Panc1 (cell line): Measurements from ENCODE around the gene SARDH. TPM values are rescaled to one million over a fixed set of nuclear protein-coding genes. Genes with fewer than 3 reads are reported as not detected.

Experiments used
- ATAC-seq: fragments of 200-7000 bp; cut with Tn5 transposase; 2 replicates; pipeline ENCODE4 v1.9.1; 2020; ENCODE audit warnings: mild to moderate bottlenecking, moderate library complexity
- BruUV-seq: library from RNA; stranded (reverse); fragments of 400-500 nt; replicated peaks from 2 replicates; lab custom pipeline; 2021; lab: Mats Ljungman, UMichigan
- CTCF ChIA-PET: fragments of 300-600 bp; sonication (Branson Sonifier 250); formaldehyde crosslinking; loops from one replicate; lab custom pipeline; 2022; ENCODE audit warnings: antibody characterized with exemption; lab: Charles Lee
- POLR2A ChIA-PET: fragments of 300-600 bp; sonication (Branson Sonifier 250); formaldehyde crosslinking; loops from one replicate; lab custom pipeline; 2022; ENCODE audit warnings: antibody characterized with exemption; lab: Charles Lee
- DNase-seq: peaks from one replicate; pipeline ENCODE4 v3.0.0-alpha.2; 2010; ENCODE audit warnings: low read depth, low spot score
- H3K27ac ChIP-seq: 2 replicates; pipeline ENCODE4 v1.5.1; 2011; ENCODE audit warnings: mild to moderate bottlenecking, low read length, inconsistent platforms
- H3K27me3 ChIP-seq: fragments of 200-500 bp; sonication (Bioruptor generic); 2 replicates; pipeline ENCODE4 v1.6.0; 2014; ENCODE audit warnings: low read length, inconsistent platforms; ENCODE audit not compliant: control insufficient read depth, insufficient read depth
- H3K36me3 ChIP-seq: fragments of 200-500 bp; sonication (Bioruptor generic); 2 replicates; pipeline ENCODE4 v1.5.1; 2014; ENCODE audit warnings: inconsistent platforms, mild to moderate bottlenecking, low read length, moderate library complexity; ENCODE audit not compliant: control insufficient read depth, insufficient read depth
- H3K4me1 ChIP-seq: 2 replicates; pipeline ENCODE4 v1.5.1; 2011; ENCODE audit warnings: inconsistent platforms, mild to moderate bottlenecking, low read length, moderate library complexity; ENCODE audit not compliant: control insufficient read depth, insufficient read depth
- H3K4me3 ChIP-seq, 2 experiments: 2 replicates each; pipeline ENCODE4 v1.5.1; 2011 to 2012; ENCODE audit warnings: low read depth in 2 of 2, low read length in 2 of 2, mild to moderate bottlenecking in 2 of 2, inconsistent platforms in 1 of 2, moderate library complexity in 1 of 2
- H3K9me3 ChIP-seq: fragments of 200-500 bp; sonication (Bioruptor generic); 2 replicates; pipeline ENCODE4 v1.5.1; 2014; ENCODE audit warnings: low read depth, mild to moderate bottlenecking, inconsistent platforms, low read length, moderate library complexity; ENCODE audit not compliant: control insufficient read depth, insufficient read depth
- POLR2AphosphoS5 ChIP-seq: IDR thresholded peaks from 2 replicates; pipeline ENCODE4 v1.6.1; 2012; ENCODE audit warnings: mild to moderate bottlenecking, low read depth, low read length, moderate library complexity
- SIN3A ChIP-seq: IDR thresholded peaks from 2 replicates; pipeline ENCODE4 v1.6.1; 2012; ENCODE audit warnings: low read depth, mild to moderate bottlenecking, low read length, moderate library complexity, borderline replicate concordance; ENCODE audit not compliant: insufficient read depth
- TCF7L2 ChIP-seq: IDR thresholded peaks from 2 replicates; pipeline ENCODE4 v1.6.1; 2011; ENCODE audit warnings: mild to moderate bottlenecking, low read depth, low read length, inconsistent platforms
- in situ Hi-C: cut with HindIII; loops from 2 replicates; pipeline ENCODE4 v1.10.0; 2016; ENCODE audit warnings: low sequenced_read_pairs, low pct_unique_long_range_greater_than_20kb
- intact Hi-C: fragments of 100-400 bp; cut with micrococcal nuclease; formaldehyde crosslinking; loops from one replicate; pipeline ENCODE4 v1.10.0; 2022; ENCODE audit not compliant: unreplicated experiment
- total RNA-seq: library from RNA; stranded (reverse); gene quantifications from one replicate; pipeline ENCODE4 v1.2.1, GENCODE V29; 2021; ENCODE audit not compliant: unreplicated experiment
- TF ChIP-seq, protein P1 (sequence below): fragments of 450-650 bp; IDR thresholded peaks from 2 replicates; pipeline ENCODE4 v1.5.1; 2017; ENCODE audit warnings: mild to moderate bottlenecking
- TF ChIP-seq, protein P2 (sequence below), 2 experiments: IDR thresholded peaks; 2 replicates each; pipeline ENCODE4 v1.6.1; 2011 to 2012; ENCODE audit warnings: low read depth in 2 of 2, control low read depth in 1 of 2, low read length in 1 of 2, mild to moderate bottlenecking in 1 of 2, moderate library complexity in 1 of 2; ENCODE audit not compliant: insufficient read depth in 1 of 2

Gene SARDH
- total RNA-seq, 1 experiment from 2014 or later: 0.13 TPM

DNA sequence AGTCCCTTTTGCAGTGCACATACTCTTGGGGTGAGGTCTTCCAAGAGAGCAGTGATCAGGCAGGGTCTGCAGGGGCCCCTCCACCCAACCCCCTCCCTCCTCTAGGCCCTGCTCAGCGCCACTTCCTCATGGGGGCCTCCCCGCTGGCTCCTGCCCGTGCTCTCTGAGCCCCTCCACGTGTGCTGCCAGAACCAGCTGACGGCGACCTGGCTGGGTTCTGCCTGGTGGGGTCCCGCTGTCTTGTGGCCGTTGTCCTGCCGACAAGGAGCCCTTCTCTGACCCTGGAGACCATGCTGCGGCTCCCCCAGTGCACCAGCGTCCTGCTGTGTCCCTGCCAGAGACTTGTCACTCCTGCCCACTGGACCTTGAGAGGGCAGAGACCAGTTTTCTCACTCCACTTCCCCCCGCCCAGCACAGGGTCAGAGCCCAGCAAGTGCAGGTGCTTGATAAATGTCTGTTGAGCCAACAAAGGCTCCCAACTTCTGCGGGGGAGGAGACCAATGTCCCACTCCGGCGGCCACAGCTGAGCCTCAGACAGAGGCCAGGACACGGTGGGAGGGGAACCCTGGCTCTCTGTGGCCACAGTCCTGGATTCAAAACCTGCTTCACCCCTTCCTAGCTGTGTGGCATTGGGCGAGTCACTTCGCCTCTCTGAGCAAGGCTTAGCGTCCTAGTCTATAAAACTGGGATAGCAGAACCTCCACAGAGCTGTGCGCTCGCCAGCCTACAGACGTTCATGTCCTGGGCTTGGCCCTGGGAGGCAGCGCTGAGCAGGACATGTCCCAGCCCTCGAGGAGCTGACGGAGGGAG lies 24.8 kb downstream of the SARDH start:
- TF ChIP-seq, protein P1, sequence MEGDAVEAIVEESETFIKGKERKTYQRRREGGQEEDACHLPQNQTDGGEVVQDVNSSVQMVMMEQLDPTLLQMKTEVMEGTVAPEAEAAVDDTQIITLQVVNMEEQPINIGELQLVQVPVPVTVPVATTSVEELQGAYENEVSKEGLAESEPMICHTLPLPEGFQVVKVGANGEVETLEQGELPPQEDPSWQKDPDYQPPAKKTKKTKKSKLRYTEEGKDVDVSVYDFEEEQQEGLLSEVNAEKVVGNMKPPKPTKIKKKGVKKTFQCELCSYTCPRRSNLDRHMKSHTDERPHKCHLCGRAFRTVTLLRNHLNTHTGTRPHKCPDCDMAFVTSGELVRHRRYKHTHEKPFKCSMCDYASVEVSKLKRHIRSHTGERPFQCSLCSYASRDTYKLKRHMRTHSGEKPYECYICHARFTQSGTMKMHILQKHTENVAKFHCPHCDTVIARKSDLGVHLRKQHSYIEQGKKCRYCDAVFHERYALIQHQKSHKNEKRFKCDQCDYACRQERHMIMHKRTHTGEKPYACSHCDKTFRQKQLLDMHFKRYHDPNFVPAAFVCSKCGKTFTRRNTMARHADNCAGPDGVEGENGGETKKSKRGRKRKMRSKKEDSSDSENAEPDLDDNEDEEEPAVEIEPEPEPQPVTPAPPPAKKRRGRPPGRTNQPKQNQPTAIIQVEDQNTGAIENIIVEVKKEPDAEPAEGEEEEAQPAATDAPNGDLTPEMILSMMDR: no peak
- TF ChIP-seq SIN3A: no peak
- TF ChIP-seq, protein P2, sequence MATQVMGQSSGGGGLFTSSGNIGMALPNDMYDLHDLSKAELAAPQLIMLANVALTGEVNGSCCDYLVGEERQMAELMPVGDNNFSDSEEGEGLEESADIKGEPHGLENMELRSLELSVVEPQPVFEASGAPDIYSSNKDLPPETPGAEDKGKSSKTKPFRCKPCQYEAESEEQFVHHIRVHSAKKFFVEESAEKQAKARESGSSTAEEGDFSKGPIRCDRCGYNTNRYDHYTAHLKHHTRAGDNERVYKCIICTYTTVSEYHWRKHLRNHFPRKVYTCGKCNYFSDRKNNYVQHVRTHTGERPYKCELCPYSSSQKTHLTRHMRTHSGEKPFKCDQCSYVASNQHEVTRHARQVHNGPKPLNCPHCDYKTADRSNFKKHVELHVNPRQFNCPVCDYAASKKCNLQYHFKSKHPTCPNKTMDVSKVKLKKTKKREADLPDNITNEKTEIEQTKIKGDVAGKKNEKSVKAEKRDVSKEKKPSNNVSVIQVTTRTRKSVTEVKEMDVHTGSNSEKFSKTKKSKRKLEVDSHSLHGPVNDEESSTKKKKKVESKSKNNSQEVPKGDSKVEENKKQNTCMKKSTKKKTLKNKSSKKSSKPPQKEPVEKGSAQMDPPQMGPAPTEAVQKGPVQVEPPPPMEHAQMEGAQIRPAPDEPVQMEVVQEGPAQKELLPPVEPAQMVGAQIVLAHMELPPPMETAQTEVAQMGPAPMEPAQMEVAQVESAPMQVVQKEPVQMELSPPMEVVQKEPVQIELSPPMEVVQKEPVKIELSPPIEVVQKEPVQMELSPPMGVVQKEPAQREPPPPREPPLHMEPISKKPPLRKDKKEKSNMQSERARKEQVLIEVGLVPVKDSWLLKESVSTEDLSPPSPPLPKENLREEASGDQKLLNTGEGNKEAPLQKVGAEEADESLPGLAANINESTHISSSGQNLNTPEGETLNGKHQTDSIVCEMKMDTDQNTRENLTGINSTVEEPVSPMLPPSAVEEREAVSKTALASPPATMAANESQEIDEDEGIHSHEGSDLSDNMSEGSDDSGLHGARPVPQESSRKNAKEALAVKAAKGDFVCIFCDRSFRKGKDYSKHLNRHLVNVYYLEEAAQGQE (IDR thresholded peaks at IDR 0.05; ENCODE audit: insufficient read depth in 1 of 2, low read depth in 2 of 2, low read length in 1 of 2): no peak
- no peak for TF ChIP-seq POLR2AphosphoS5
- no peak for TF ChIP-seq TCF7L2
- ATAC-seq: no peak
- Histone ChIP-seq H3K4me1 (no peaks in the 10 kb centered on the region; the same call in 1 of the 2 replicates), H3K9me3 (no peaks in the 10 kb centered on the region), H3K27me3 (no peaks in the 10 kb centered on the region), H3K36me3 (no peaks in the 10 kb centered on the region), H3K4me3 (no peak overlapping the region), H3K27ac (no peak overlapping the region)
- intact Hi-C loops (no loop called here), in situ Hi-C loops (no loop called here)
- no TSS peak for BruUV-seq
- POLR2A ChIA-PET: no interaction called here
- DNase-seq: no peak
- CTCF ChIA-PET: no interaction called here

DNA sequence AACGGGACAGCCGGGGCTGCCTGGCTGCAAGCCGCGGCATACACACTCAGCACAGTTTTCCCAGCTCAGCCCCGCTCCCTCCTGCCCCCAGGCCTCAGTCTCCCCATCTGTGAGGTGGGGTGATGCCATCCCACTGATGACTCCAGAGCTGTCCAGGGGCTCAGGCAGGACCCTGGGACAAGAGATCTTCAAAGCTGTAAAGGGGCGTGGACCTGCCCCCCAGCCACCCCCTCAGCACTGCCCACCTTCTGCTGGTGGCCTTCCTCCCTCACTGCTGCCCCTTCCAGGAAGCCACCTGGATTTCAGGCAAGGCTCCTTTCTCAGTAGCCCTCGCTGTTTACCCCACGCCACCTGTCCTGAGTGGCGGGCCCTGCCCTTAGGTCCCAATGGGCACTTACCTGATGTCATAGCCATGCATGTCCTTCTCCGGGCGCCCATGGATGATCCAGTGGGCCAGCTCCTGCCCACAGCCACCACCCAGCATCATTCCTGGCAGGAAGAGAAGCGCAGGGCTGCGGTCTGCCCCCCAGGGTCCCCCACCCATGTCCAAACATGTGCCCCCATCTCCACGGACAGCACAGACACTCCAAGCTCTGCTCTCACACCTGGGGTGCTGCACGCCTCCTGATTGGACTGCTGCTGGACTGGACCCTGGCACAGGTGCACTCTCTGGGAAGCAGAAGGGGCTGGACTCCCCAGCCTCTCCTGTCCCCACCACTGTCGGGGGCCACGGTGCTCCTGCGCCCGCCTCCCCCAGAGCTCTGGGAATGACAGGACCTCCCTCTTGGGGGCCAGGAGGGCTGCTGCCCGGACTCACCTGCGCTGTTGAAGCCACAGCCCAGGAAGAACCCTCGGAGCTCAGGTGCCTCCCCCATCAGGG lies 25.7 kb downstream of the SARDH start:
- Histone ChIP-seq H3K4me3 (no peak overlapping the region), H3K27me3 (no peaks in the 10 kb centered on the region), H3K4me1 (no peaks in the 10 kb centered on the region; the same call in 1 of the 2 replicates), H3K36me3 (no peaks in the 10 kb centered on the region), H3K9me3 (no peaks in the 10 kb centered on the region), H3K27ac (no peak overlapping the region)
- DNase-seq (no peak), ATAC-seq (no peak)
- TF ChIP-seq, protein P2 (IDR thresholded peaks at IDR 0.05; ENCODE audit: insufficient read depth in 1 of 2, low read depth in 2 of 2, low read length in 1 of 2): no peak
- no peak for TF ChIP-seq POLR2AphosphoS5
- TF ChIP-seq TCF7L2: no peak
- TF ChIP-seq, protein P1: no peak
- no peak for TF ChIP-seq SIN3A
- POLR2A ChIA-PET: interaction anchor here (0.6 kb wide), 1 partner anchor 244 kb away, joined by 3 read pairs; no protein-coding TSS in a partner anchor
- CTCF ChIA-PET: interaction anchor here (0.5 kb wide), 1 partner anchor 348 kb away, joined by 5 read pairs; no protein-coding TSS in a partner anchor
- in situ Hi-C loops (no loop called here), intact Hi-C loops (no loop called here)
- no TSS peak for BruUV-seq
